Aorta (tissue), 5 donors: Measurements from ENCODE around the gene NXPH3. TPM values are rescaled to one million over a fixed set of nuclear protein-coding genes. Genes with fewer than 3 reads are reported as not detected.

Source experiments
- ATAC-seq: fragments of 200-7000 bp; cut with Tn5 transposase; one replicate; pipeline ENCODE4 v1.9.1; 2022; ENCODE audit warnings: moderate library complexity; ENCODE audit not compliant: low FRiP score
- DNase-seq, 2 donors: peaks; one replicate each; pipeline ENCODE4 v3.0.0-alpha.2; 2020
- H3K27ac ChIP-seq, 2 donors: one replicate each; pipeline ENCODE4 v1.5.1; 2013; ENCODE audit warnings: low read length in 2 of 2, mild to moderate bottlenecking in 2 of 2, moderate library complexity in 2 of 2, control low read depth in 1 of 2, inconsistent platforms in 1 of 2, low read depth in 1 of 2
- H3K27me3 ChIP-seq, 2 donors: one replicate each; pipeline ENCODE4 v1.6.1; 2013; ENCODE audit warnings: control low read depth in 1 of 2, low read length in 1 of 2, mild to moderate bottlenecking in 1 of 2, moderate library complexity in 1 of 2; ENCODE audit not compliant: insufficient read depth in 2 of 2, control insufficient read depth in 1 of 2
- H3K36me3 ChIP-seq, 2 donors: one replicate each; pipeline ENCODE4 v1.6.1; 2013; ENCODE audit warnings: control low read depth in 1 of 2, low read length in 1 of 2, mild to moderate bottlenecking in 1 of 2; ENCODE audit not compliant: insufficient read depth in 2 of 2, control insufficient read depth in 1 of 2
- H3K4me1 ChIP-seq, 2 donors: one replicate each; pipeline ENCODE4 v1.6.1; 2013; ENCODE audit warnings: low read length in 2 of 2, control low read depth in 1 of 2, mild to moderate bottlenecking in 1 of 2, moderate library complexity in 1 of 2; ENCODE audit not compliant: insufficient read depth in 2 of 2, control insufficient read depth in 1 of 2
- H3K4me3 ChIP-seq, 2 donors: one replicate each; pipeline ENCODE4 v1.5.1; 2013; ENCODE audit warnings: low read length in 2 of 2, control low read depth in 1 of 2, mild to moderate bottlenecking in 1 of 2
- H3K9me3 ChIP-seq: one replicate; pipeline ENCODE4 v1.6.1; 2013; ENCODE audit warnings: mild to moderate bottlenecking, low read length; ENCODE audit not compliant: control insufficient read depth
- WGBS, 2 donors: extraction: QIAGEN DNeasy Blood & Tissue Kit; methylation state at CpG; one replicate each; pipeline ENCODE4 v1.1.7; 2013; 5-methylcytosine and 5-hydroxymethylcytosine counted together
- intact Hi-C, 2 donors: fragments of 100-400 bp; cut with DNase I; formaldehyde crosslinking; loops; one replicate each; pipeline versions ENCODE4 v1.14.2 to v1.15.0; 2022
- polyA plus RNA-seq, 2 donors: library from polyadenylated mRNA; stranded (reverse); fragments of 200-250 nt; gene quantifications; one replicate each; pipeline ENCODE4 v1.2.3, GENCODE V29; 2013
- total RNA-seq, 2 donors: library from RNA; stranded (reverse); fragmentation: NEBNext Ultra II Directional; extraction: Animal tissue kit (Norgen Biotek cat#: 25700); gene quantifications; one replicate each; pipeline ENCODE4 v1.2.1, GENCODE V29; 2021
- donor health status: healthy with polysubstance abuse.
- donor health status: Bipolar disorder and iron deficiency.
- donor health status: DM: no; HTN: no; CAD: no.
- donor health status: DM: no; HTN: no; CAD: no.
- donor health status: DM: yes; HTN: yes; CAD: no.

The NXPH3 gene
- total and polyA plus RNA-seq, 4 donors = 40.4 to 87.5 (median 65.5) TPM

DNA sequence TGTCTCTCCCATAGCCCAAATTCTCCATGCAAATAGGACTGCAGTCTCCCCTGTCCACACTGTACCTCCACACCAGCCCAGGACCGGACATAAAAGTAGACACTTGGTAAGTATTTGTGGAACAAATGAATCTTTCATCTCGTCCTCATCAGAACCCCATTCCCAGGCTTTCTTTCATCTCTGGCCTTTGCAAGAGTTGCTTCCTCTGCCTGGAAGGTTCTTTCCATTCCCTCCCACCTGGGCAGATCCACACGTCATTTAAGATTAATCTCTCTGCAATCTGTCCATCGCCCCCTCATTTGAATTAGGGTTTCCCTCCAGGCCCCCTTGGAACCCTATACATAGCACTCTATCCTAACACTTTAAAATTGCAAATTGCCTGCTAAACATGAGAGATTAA is 3.9 kb upstream of the NXPH3 start:
- Histone ChIP-seq H3K36me3 (no peaks in the 10 kb centered on the region), H3K9me3 (no peaks in the 10 kb centered on the region), H3K4me3 (no peak overlapping the region), H3K27ac (no peak overlapping the region), H3K27me3 (no peaks in the 10 kb centered on the region), H3K4me1 (peaks cover 0 to 2% of the 10 kb centered on the region in 2 donors)
- no peak for ATAC-seq
- intact Hi-C loops = loop anchor here in 1 of 2 donors (2.0 to 5.0 kb wide), 2 partner anchors 61 to 123 kb away; no protein-coding TSS in a partner anchor
- 36 to 40% methylated on average over 4 of the region's 4 CpGs for WGBS, 2 donors
- DNase-seq = no peak

DNA sequence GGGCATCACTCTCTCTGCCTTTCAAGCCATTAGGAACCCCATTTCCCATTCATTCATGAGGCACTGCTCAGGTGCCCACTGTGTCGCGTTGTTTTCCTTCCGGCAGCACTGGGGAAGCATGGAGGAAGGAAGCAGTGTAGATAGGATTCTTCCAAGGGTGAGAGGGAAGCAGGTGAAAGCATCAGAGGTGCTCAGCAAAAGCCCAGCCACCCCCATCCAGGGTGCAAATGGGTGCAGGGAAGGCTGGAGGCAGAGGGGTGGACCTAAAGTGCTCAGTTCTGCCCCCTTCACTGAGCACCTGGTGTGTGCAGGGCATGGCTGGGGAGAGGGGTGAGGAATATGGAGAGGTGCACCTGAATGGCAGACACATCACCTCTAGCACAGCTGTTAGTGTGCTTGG is 3.4 kb upstream of the NXPH3 start:
- Histone ChIP-seq H3K27me3 (no peaks in the 10 kb centered on the region), H3K4me3 (no peak overlapping the region), H3K9me3 (no peaks in the 10 kb centered on the region), H3K4me1 (no peaks in the 10 kb centered on the region), H3K36me3 (no peaks in the 10 kb centered on the region), H3K27ac (peak overlapping the region in 1 of 2 donors; percentile 32)
- intact Hi-C loops = loop anchor here in 1 of 2 donors (5.0 kb wide), 1 partner anchor 60 kb away; no protein-coding TSS in a partner anchor
- WGBS, 2 donors = 74 to 83% methylated on average over 3 of the region's 3 CpGs
- ATAC-seq (no peak), DNase-seq (peak in 1 of 2 donors; percentile 52)

DNA sequence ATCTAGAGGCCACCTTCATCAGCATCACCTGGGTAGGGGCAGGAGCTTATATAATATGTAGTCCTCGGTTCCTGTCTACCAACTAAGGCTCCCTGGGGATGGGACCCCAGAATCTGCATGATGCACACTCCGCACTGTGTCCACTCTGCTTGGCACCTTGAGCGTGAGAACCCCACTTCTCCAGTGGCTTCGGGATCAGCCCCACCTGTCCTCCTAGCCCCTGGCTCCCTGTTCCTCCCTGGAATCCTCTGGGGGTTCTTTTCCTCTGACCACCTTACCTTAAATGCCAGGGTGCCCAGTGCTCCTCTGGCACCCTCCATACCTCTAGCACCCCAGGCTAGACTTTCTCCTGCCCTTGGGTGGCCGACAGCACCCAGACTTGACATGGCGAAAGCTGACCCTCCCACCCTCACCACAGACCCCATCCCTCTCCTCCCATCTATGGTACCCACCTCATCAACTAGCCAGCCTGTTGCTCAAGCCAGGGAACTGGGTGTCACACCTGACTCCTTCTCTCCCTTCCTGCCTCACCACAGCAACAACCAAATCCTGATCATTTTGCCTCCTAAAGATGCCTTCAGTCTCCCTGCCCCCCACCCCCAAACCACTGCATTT is 2.8 kb upstream of the NXPH3 start:
- DNase-seq (peak in 1 of 2 donors; percentile 41), ATAC-seq (no peak)
- Histone ChIP-seq H3K27ac (peak overlapping the region in 1 of 2 donors; percentile 19), H3K4me1 (no peaks in the 10 kb centered on the region), H3K27me3 (no peaks in the 10 kb centered on the region), H3K9me3 (no peaks in the 10 kb centered on the region), H3K4me3 (no peak overlapping the region), H3K36me3 (no peaks in the 10 kb centered on the region)
- intact Hi-C loops = loop anchor here in 1 of 2 donors (5.0 kb wide), 1 partner anchor 59 kb away; no protein-coding TSS in a partner anchor
- 88 to 90% methylated on average over 6 of the region's 6 CpGs for WGBS, 2 donors

DNA sequence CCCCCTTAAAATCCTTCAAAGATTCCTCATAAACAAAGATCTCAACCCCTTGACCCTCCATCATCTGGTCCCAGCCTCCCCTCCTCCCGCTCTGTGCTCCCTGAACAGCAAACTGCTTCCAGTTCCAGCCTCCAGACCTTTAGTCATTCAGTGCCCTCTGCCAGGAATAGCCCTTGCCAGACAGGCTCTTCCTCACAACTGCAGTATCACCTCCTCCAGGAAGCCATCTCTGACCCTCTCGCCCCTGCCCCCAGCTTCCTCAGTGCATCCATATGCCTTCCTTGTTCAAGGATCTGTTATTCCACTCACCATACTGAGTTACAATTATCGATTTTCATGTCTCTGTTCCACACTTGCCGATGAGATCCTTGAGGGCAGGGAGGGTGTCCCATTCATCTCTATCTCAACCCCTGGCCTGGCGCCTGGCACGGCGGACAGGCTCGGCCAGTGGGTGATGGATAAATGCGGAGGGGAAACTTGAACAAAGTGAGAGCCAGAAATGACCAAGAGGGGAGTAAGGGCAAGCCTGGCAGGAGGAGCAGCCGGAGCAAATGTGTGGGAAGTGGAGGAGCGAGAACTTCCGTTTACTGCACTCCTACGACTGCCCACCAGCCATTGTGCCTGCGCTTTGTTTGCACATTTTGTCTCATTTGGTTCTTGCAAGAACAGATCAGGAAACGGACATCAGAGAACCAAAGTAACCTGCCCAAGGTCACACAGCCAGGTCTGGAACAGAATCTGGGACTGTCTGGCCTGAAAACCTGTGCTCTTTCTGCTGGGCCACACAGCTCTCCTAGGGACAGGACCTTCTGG is 2.0 kb upstream of the NXPH3 start:
- Histone ChIP-seq H3K4me1 (no peaks in the 10 kb centered on the region), H3K9me3 (no peaks in the 10 kb centered on the region), H3K27me3 (no peaks in the 10 kb centered on the region), H3K4me3 (no peak overlapping the region), H3K36me3 (no peaks in the 10 kb centered on the region), H3K27ac (peak overlapping the region; percentile 38 to 92)
- intact Hi-C loops = loop anchor here in 1 of 2 donors (5.0 kb wide), 1 partner anchor 59 kb away; no protein-coding TSS in a partner anchor
- ATAC-seq = no peak
- WGBS, 2 donors = 31 to 32% methylated on average over 15 of the region's 15 CpGs
- DNase-seq = peak in 1 of 2 donors; percentile 75

DNA sequence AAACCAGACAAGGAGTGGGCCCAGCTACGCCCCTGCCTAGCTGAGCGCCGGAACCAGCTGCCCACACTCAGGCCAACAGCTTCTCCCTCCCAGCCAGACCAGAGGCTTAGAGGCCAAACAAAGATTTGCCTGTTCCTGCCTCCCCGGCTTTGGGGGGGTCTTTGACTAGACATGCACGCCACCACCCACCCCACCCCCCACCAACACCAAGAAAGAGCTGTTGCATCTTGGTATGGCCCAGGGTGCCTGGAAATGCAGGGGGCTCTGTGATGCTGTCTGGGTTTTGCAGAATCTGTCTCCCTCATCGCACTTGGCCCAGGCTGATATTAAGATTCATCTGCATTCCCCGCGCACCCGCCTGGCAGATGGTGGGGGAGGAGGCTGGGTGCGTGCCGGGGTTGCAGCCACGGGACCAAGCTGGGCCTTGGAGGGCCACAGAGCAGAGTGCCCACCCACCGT is 1.3 kb upstream of the NXPH3 start:
- Histone ChIP-seq H3K4me1 (no peaks in the 10 kb centered on the region), H3K27ac (peak overlapping the region; percentile 62 to 92), H3K4me3 (no peak overlapping the region), H3K27me3 (no peaks in the 10 kb centered on the region), H3K36me3 (peaks cover 0 to under 1% of the 10 kb centered on the region in 2 donors), H3K9me3 (no peaks in the 10 kb centered on the region)
- ATAC-seq (no peak), DNase-seq (peak in 1 of 2 donors; percentile 80)
- intact Hi-C loops = loop anchor here in 1 of 2 donors (5.0 kb wide), 1 partner anchor 58 kb away; no protein-coding TSS in a partner anchor
- WGBS, 2 donors = 6 to 7% methylated on average over 13 of the region's 13 CpGs

DNA sequence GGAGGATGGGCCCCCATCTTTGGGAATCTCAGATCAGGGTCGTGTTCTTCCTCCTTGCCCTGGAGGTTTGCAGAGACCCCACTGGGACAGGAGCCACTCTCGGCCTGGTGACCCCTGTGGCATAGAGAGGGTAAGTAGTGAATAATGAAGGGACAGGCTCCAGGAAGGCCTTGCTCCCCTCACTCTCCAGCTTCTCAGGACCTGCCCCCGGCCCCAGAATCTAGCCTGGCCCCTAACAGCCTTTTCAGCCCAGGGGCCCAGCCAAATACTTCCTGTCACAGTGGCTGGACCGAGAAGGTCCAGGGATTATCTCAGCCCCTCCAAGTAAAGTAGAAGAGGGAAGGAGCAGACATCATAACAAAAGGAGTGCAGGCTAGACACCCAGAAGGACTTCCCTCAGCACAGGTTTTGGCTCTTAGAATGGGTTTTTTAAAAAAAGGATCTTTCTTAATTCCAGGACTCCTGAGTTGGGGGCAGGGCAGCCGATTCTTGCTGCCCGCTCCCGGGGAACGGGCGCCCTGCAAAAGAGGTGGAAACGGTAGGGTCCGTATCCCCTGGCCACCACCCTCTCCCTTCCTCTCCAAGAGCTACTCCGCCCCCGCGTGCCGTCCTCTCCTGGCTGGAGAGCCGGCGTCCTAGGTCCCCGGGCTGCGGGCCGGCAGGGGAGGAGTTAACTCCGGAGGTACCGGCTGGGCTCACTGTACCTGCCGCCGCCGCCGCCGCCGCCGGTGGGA is 559 bp upstream of the NXPH3 start:
- Histone ChIP-seq H3K36me3 (peaks cover 0 to 3% of the 10 kb centered on the region in 2 donors), H3K4me1 (no peaks in the 10 kb centered on the region), H3K27me3 (no peaks in the 10 kb centered on the region), H3K4me3 (peak overlapping the region; percentile 76 to 92), H3K9me3 (no peaks in the 10 kb centered on the region), H3K27ac (peak overlapping the region; percentile 62 to 92)
- peak in 1 of 2 donors; percentile 67 for DNase-seq
- no peak for ATAC-seq
- WGBS, 2 donors = 1 to 4% methylated on average over 28 to 29 of the region's 29 CpGs
- intact Hi-C loops = loop anchor here (5.0 kb wide), 3 partner anchors 42 to 102 kb away; partner anchors contain the start of gene SPOP (in 1 of the 2)

DNA sequence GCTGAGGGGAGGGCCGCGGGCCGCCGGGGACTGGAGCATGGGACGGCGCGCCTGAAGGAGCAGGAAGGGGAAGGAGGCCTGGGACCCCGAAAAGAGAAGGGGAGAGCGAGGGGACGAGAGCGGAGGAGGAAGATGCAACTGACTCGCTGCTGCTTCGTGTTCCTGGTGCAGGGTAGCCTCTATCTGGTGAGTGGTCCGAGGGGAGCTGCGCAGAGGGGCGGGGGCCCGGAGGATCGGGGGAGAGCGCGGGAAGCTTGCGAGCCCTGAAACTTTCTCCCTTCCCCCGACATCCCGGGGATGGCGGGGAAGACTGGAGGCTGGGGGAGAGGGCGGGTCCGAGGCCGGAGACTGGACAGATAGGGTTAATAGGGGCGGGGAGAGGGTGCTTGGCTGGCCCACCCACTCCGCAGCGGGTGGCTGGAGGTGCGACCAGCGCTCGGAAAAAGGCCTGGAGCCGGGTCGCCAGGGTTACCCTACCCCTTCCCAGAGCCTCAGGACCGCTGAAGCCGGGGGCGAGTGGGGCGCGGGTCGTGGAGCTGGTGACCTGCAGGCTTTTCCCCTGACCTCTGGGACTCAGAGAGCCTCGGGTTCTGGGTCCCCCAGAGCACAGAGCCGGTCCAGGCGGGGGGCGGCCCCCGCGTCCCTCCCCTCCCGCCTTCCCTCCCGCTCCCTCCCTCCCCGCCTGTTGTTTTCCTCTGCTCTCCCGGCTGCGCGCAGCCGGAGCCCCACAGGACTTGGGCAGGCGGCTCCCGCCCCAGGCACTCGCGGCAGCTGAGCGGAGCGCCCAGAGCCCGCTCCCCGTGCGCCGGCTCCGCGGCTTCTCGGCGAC is 631 bp downstream of the NXPH3 start:
- Histone ChIP-seq H3K4me3 (peak overlapping the region; percentile 76 to 92), H3K27ac (peak overlapping the region; percentile 33 to 83), H3K36me3 (peaks cover 0 to 3% of the 10 kb centered on the region in 2 donors), H3K4me1 (no peaks in the 10 kb centered on the region), H3K27me3 (no peaks in the 10 kb centered on the region), H3K9me3 (no peaks in the 10 kb centered on the region)
- ATAC-seq (peak; percentile 73), DNase-seq (peak; percentile 80 to 86)
- WGBS, 2 donors = 0% methylated on average over 49 to 68 of the region's 68 CpGs
- intact Hi-C loops = loop anchor here (5.0 kb wide), 3 partner anchors 41 to 101 kb away; partner anchors contain the start of gene SPOP (in 1 of the 2)
